ENCODE results near the gene KLC3. TPM values are rescaled to one million over a fixed set of nuclear protein-coding genes. Genes with fewer than 3 reads are reported as not detected.

KLC3 gene
- total and polyA plus RNA-seq, 2 of the 8 experiments (the other 6 are each of a cell fraction or from before 2014, with no cell fraction given): 1.3 to 2.8 TPM

DNA sequence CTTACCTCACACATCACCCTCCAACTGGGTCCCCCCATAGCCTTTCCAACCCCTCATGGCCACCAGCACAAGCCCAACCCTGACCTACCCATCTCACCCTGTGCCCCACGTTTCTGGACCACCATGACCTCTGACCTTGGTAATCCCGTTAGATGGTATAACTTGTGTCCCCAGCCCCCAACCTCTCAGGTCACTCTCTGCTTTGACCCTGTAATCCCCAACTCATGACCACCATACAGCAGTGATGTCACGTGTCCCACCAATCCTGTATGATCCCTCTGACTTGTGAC is 8.5 kb downstream of the KLC3 start (continued):
- TF ChIP-seq POLR2A (IDR thresholded peaks at IDR 0.05; ENCODE audit: control extremely low read depth in 1 of 2, low read depth in 2 of 2, low read length in 2 of 2) (no peak), KDM1A (IDR thresholded peaks at IDR 0.05; ENCODE audit: borderline replicate concordance, low read length) (no peak)

All from H1 (cell line).